Caco-2 (cell line): ENCODE data around the gene TCERG1L. TPM values are rescaled to one million over a fixed set of nuclear protein-coding genes. Genes with fewer than 3 reads are reported as not detected.

Source experiments
- BruUV-seq: library from RNA; stranded (reverse); fragments of 400-500 nt; replicated peaks from 2 replicates; lab custom pipeline; 2021; lab: Mats Ljungman, UMichigan
- CTCF ChIA-PET: fragments of 300-600 bp; sonication (Branson Sonifier 250); formaldehyde crosslinking; loops from one replicate; lab custom pipeline; 2022; ENCODE audit warnings: antibody characterized with exemption; lab: Charles Lee
- POLR2A ChIA-PET: fragments of 300-600 bp; sonication (Branson Sonifier 250); formaldehyde crosslinking; loops from one replicate; lab custom pipeline; 2022; ENCODE audit warnings: antibody characterized with exemption; lab: Charles Lee
- DNase-seq, 2 experiments: peaks; one replicate each; pipeline versions ENCODE4 v3.0.0 to v3.0.0-alpha.2; 2020 to 2022
- H3K27me3 ChIP-seq: replicated peaks from 2 replicates; pipeline ENCODE4 v1.6.0; 2011; ENCODE audit warnings: low read length; ENCODE audit not compliant: control insufficient read depth, insufficient read depth
- H3K36me3 ChIP-seq: 2 replicates; pipeline ENCODE4 v1.5.1; 2011; ENCODE audit warnings: low read length; ENCODE audit not compliant: control insufficient read depth, insufficient read depth
- H3K4me1 ChIP-seq: fragments of 250-450 bp; sonication (Bioruptor Pico); 2 replicates; pipeline ENCODE4 v1.5.1; 2020; ENCODE audit warnings: mild to moderate bottlenecking
- H3K4me3 ChIP-seq: 2 replicates; pipeline ENCODE4 v1.5.1; 2011; ENCODE audit warnings: low read depth, mild to moderate bottlenecking, control low read depth, low read length
- H3K9me3 ChIP-seq: fragments of 250-450 bp; sonication (Bioruptor Pico); 2 replicates; pipeline ENCODE4 v1.5.1; 2020; ENCODE audit warnings: mild to moderate bottlenecking, moderate library complexity
- H3K27ac Mint-ChIP-seq: one replicate; pipeline ENCODE4 v1.8.0; 2022; ENCODE audit warnings: mixed read lengths; ENCODE audit not compliant: unreplicated experiment
- H3K27me3 Mint-ChIP-seq: one replicate; pipeline ENCODE4 v1.8.0; 2022; ENCODE audit warnings: mixed read lengths; ENCODE audit not compliant: insufficient read depth, unreplicated experiment
- H3K36me3 Mint-ChIP-seq: one replicate; pipeline ENCODE4 v1.8.0; 2022; ENCODE audit warnings: mild to moderate bottlenecking, mixed read lengths; ENCODE audit not compliant: insufficient read depth, unreplicated experiment
- H3K4me1 Mint-ChIP-seq: one replicate; pipeline ENCODE4 v1.8.0; 2022; ENCODE audit warnings: low read depth, mixed read lengths; ENCODE audit not compliant: unreplicated experiment
- H3K4me3 Mint-ChIP-seq: one replicate; pipeline ENCODE4 v1.8.0; 2022; ENCODE audit warnings: mild to moderate bottlenecking, moderate library complexity, mixed read lengths; ENCODE audit not compliant: unreplicated experiment
- H3K9me3 Mint-ChIP-seq: one replicate; pipeline ENCODE4 v1.8.0; 2022; ENCODE audit warnings: mixed read lengths; ENCODE audit not compliant: unreplicated experiment
- CTCF ChIP-seq, 2 experiments: fragments of 200-600 bp in 1 of 2; IDR thresholded peaks; 1 replicate in 1 of 2; 2 replicates in 1 of 2; pipeline versions ENCODE4 v1.5.1 to v1.8.0; 2011 to 2022; ENCODE audit warnings: antibody characterized with exemption in 1 of 2, control low read depth in 1 of 2, inconsistent platforms in 1 of 2, low read depth in 1 of 2, low read length in 1 of 2, mild to moderate bottlenecking in 1 of 2, moderate library complexity in 1 of 2; ENCODE audit not compliant: insufficient read depth in 1 of 2, severe bottlenecking in 1 of 2, unreplicated experiment in 1 of 2
- intact Hi-C: fragments of 100-400 bp; cut with micrococcal nuclease; formaldehyde crosslinking; loops from one replicate; pipeline ENCODE4 v1.10.0; 2022; ENCODE audit not compliant: unreplicated experiment
- total RNA-seq: library from RNA; stranded (reverse); gene quantifications from 2 replicates; pipeline ENCODE4 v1.2.3, GENCODE V29; 2022

Gene TCERG1L
- total RNA-seq, 1 experiment from 2014 or later = not detected

- TF ChIP-seq CTCF (IDR thresholded peaks at IDR 0.05; ENCODE audit: insufficient read depth in 1 of 2, low read depth in 1 of 2, low read length in 1 of 2, severe bottlenecking in 1 of 2, unreplicated experiment in 1 of 2) = no peak
- ChIA-PET CTCF (no interaction called here), POLR2A (no interaction called here)
- DNase-seq = no peak
- no peaks in the 10 kb centered on the region for H3K36me3 Mint-ChIP-seq
- Histone ChIP-seq H3K36me3 (no peaks in the 10 kb centered on the region), H3K9me3 (no peaks in the 10 kb centered on the region), H3K4me1 (no peaks in the 10 kb centered on the region), H3K27me3 (no peaks in the 10 kb centered on the region), H3K4me3 (no peak overlapping the region)
- H3K4me1 Mint-ChIP-seq = no peaks in the 10 kb centered on the region
- H3K27me3 Mint-ChIP-seq = no peaks in the 10 kb centered on the region
- intact Hi-C loops = no loop called here
- no peak overlapping the region for H3K4me3 Mint-ChIP-seq
- BruUV-seq = no TSS peak
- H3K27ac Mint-ChIP-seq = no peak overlapping the region
- H3K9me3 Mint-ChIP-seq = no peaks in the 10 kb centered on the region
Observed at GRCh38 chr10:131230641-131231322, 80.7 kb downstream of the TCERG1L start.

GRCh38 chr10:131230166-131230565, 81.4 kb downstream of the TCERG1L start:
- Histone ChIP-seq H3K4me1 (no peaks in the 10 kb centered on the region), H3K9me3 (no peaks in the 10 kb centered on the region), H3K36me3 (no peaks in the 10 kb centered on the region), H3K4me3 (no peak overlapping the region), H3K27me3 (no peaks in the 10 kb centered on the region)
- POLR2A ChIA-PET = no interaction called here
- Mint-ChIP-seq H3K9me3 (no peaks in the 10 kb centered on the region), H3K36me3 (no peaks in the 10 kb centered on the region), H3K27ac (no peak overlapping the region), H3K27me3 (no peaks in the 10 kb centered on the region), H3K4me3 (no peak overlapping the region), H3K4me1 (no peaks in the 10 kb centered on the region)
- no peak for TF ChIP-seq CTCF (IDR thresholded peaks at IDR 0.05; ENCODE audit: insufficient read depth in 1 of 2, low read depth in 1 of 2, low read length in 1 of 2, severe bottlenecking in 1 of 2, unreplicated experiment in 1 of 2)
- no peak for DNase-seq
- CTCF ChIA-PET = no interaction called here
- intact Hi-C loops = no loop called here
- BruUV-seq = no TSS peak

- H3K36me3 ChIP-seq = no peaks in the 10 kb centered on the region
- no peak for TF ChIP-seq CTCF (IDR thresholded peaks at IDR 0.05; ENCODE audit: insufficient read depth in 1 of 2, low read depth in 1 of 2, low read length in 1 of 2, severe bottlenecking in 1 of 2, unreplicated experiment in 1 of 2)
- Mint-ChIP-seq H3K4me3 (no peak overlapping the region), H3K27me3 (peaks cover 11% of the 10 kb centered on the region), H3K9me3 (no peaks in the 10 kb centered on the region), H3K27ac (no peak overlapping the region), H3K36me3 (no peaks in the 10 kb centered on the region), H3K4me1 (no peaks in the 10 kb centered on the region)
- H3K27me3 ChIP-seq = no peaks in the 10 kb centered on the region
- H3K9me3 ChIP-seq = no peaks in the 10 kb centered on the region
- intact Hi-C loops = no loop called here
- no peak overlapping the region for H3K4me3 ChIP-seq
- no TSS peak for BruUV-seq
- DNase-seq = no peak
- CTCF ChIA-PET = no interaction called here
- POLR2A ChIA-PET = no interaction called here
- H3K4me1 ChIP-seq = no peaks in the 10 kb centered on the region
Observed at GRCh38 chr10:131227163-131227740, 84.3 kb downstream of the TCERG1L start.
